ENCODE data around the gene TRIM69.

DNA sequence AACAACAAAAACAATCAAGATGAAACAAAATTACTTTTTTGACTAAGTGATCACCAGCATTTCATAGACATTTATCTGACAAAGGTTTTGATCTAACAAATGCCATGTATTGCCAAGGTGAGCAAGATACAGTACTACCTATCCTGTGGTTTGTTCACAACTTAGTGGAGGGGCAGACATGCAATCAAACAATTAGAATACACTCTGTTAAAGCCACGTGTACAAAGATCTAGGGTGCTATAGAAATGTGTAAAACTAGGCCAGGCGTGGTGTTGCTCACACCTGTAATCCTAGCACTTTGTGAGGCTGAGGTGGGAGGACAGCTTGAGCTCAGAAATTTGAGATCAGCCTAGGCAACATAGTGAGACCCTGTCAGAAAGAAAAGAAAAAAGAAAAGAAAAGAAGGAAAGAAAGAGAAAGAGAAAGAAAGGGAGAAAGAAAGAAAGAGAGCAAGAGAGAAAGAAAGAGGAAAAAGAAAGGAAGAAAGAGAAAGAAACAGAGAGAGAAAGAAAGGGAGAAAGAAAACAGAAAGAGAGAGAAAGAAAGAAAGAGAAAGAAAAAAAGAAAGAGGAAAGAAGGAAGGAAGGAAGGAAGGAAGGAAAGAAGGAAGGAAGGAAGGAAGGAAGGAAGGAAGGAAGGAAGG, 1.4 kb upstream of the TRIM69 start:
- TF ChIP-seq, protein P1, sequence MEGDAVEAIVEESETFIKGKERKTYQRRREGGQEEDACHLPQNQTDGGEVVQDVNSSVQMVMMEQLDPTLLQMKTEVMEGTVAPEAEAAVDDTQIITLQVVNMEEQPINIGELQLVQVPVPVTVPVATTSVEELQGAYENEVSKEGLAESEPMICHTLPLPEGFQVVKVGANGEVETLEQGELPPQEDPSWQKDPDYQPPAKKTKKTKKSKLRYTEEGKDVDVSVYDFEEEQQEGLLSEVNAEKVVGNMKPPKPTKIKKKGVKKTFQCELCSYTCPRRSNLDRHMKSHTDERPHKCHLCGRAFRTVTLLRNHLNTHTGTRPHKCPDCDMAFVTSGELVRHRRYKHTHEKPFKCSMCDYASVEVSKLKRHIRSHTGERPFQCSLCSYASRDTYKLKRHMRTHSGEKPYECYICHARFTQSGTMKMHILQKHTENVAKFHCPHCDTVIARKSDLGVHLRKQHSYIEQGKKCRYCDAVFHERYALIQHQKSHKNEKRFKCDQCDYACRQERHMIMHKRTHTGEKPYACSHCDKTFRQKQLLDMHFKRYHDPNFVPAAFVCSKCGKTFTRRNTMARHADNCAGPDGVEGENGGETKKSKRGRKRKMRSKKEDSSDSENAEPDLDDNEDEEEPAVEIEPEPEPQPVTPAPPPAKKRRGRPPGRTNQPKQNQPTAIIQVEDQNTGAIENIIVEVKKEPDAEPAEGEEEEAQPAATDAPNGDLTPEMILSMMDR (IDR thresholded peaks at IDR 0.05) = no peak
- TF ChIP-seq POLR2A (IDR thresholded peaks at IDR 0.05; ENCODE audit: low read depth) = no peak
- TF ChIP-seq POLR2AphosphoS5 (IDR thresholded peaks at IDR 0.05) = no peak
